ENCODE data around the gene ARHGEF38.
"Not testable (repeated sequence)": the region's sequence is repeated elsewhere in the genome, so short reads cannot be mapped to it uniquely, and the experiment has no call there.

The ARHGEF38 gene

DNA sequence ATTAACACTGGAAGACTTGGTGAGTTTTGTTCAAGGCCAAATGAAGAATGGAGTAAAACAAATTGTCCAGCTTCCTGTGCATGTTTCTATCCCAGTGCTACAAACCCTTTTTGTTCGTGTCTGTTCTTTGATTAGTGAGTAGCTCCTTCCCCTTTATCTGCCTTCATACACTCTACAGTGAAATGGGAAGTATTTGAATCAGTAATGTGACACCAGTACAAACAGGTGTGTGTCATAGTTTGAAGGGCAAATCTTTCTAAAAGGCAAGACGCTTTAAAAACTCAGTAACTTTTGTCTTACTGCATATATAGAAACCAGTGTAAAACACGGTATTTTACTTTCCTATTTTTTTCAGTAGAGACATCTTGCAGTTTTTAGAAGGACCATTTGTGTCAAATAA lies 5.9 kb downstream of the ARHGEF38 start:
- no peak for DNase-seq

DNA sequence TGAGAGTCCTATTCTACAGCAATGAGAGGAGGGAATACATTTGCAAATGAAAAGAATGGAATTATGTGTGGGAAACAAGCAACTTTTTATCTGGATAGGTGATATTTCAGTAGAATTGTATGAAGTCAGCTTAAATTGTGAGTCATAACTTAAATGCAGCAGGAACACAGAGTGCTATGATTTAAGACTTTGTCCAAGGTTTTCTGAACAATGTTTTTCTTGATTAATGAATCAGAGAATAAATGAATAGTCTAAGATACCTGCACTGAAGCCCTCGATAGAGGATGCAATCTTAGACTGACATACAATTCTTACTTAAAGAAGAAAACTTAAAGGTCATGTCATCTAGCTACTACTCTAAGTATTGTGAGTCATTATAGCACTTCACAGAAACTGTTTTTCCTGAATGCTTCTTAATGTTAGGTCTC lies 8.0 kb downstream of the ARHGEF38 start:
- DNase-seq = no peak

DNA sequence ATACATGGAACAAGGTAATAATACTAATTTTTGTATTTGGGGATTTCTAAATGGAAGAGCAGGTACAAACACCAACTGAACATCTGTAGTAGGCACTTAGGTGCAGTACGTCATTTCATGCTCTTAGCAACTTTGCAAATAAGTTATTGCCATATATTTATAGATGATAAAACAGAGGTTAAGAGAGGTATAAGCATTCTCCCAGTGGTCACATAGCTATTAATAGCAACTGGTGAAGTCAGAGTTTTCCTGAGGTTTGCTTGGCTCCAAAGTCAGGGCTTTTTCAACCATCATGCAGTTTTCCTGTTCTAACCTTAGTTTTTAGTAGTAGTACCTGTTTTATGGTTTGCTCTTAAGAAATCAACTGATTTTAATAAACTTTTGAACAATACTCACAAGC lies 10.9 kb downstream of the ARHGEF38 start:
- no peak for DNase-seq

DNA sequence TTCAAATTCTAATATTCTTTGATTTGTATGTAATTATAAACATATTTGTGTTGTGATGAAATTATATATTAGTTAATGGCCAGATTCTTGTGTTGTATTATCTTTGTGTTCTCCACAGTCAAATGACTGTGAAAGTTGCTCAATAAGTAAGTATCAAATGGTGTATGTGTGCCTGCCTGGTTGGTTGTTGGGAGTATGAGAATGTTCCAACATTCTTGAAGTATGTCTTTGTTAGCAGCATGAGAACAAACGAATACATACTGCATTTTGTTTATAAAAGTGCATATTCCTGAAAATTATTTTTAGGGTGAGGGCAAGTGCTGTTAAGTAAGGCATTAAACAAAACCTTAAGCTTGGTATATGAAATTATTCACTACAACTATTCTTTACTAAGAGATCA lies 16.2 kb downstream of the ARHGEF38 start:
- no peak for DNase-seq

DNA sequence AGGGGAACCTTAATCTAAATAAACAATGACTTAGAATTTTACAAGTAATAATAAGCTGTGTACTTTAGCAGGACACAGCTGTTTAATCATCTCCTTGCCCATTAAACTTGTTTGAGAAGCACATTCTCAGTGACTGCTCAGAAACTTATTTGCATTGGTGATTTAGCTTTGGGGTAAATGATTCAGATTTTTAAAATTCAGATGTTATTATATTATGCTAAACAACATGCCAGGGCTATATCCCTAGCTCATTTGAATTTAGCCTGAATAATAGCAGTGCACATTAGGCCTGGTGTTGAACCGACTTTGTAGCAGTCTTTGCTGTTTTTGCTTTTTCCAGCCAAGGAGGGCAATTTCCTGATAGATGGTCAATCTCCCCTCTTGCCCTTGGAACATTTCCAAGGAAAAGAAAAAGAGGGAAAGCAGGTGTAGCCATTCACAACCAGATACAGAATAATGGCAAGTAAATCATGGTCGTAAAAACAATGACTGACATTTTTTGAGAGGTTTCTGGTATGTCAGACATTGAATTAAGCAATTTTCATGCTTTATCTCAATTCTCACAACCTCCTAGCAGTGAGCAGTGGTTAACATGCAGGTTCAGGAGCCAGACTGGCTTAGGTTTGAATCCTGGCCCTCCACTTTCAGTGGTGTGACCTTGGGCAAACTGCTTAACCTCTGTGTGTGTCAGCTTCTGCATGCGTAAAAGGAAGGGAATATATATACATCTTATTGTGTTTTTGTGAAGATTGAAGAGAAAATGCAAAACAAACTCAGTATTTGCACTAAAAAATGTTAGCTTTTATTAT lies 16.8 kb downstream of the ARHGEF38 start:
- DNase-seq = no peak

DNA sequence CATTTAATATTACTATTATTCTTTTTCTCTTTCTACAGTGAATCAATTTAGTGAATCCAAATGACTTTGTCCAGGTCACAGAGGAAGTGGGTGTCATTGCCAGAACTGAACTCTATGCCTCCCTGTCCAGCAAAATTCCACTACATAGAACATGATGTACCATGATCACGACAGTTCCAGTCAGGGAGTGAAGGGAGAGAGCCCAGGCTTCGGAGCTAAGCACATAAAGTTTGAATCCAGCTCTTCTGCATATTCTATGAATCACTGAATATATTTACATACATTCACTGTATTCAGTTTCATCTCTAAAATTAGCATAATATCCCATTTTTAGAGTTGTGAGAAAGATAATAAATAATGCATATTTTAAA lies 17.4 kb downstream of the ARHGEF38 start:
- no peak for DNase-seq

DNA sequence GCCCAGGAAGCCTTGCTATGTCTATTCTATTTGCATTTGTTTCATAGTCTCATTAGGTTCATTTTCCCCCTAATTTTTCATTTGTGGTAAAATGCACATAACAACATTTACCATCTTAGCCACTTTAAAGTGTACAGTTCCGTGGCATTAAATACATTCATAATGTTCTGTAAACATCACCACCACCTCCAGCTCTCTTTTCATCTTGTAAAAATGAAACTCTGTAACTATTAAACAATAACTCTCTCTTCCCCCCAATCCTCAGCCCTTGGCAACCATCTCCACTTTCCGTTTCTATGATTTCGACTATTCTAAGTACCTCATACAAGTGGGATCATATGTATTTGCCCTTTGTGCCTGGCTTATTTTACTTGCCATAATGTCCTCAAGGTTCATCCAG lies 19.9 kb downstream of the ARHGEF38 start:
- DNase-seq = no peak

DNA sequence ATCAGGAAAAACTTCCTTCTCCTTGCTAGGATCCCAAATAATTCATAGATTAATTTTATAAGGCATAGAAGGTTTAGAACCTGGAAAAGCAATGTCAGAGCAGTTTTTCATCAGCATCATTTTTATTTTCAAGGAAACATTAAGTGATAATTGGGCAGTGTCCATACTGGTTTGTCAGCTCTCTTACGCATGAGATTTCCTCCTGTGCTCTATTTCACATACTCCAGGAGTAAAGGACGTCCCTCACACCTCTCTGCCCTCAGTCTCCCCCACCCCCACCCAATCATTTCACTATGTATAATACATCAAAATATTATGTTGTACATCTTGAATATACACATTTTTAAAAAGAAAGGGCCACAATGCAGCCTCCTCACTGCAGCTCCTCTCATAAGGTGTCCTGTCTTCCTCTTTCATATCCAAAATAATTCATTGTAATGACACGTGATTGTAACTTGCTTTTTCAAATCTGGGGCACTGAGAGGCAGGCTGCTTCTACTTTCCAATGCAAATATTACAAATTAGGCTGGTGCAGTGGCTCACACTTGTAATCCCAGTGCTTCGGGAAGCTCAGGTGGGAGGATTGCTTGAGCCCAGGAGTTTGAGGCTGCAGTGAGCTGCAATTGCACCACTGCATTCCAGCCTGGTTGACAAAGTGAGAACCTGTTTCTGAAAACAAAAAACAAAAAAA lies 34.4 kb downstream of the ARHGEF38 start:
- no peak for DNase-seq

DNA sequence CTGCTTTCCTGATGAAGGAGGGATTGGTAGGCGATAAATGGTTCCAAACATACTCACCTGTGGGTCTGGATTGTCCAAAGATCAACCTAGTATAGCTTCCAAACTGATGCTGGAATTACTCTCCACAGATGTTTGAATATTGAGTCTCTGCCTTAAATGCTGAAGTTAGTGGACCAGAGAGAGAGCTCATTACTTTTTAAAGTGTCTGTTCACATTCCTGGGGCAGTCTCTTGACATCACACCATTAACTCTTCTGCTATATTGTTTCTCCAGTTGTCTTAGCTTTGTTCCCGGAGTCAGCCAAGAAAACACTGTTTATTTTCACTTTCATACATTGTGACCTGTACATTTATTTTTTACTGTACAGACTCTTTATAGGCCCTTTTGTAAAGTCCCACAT lies 35.4 kb downstream of the ARHGEF38 start:
- no peak for DNase-seq

DNA sequence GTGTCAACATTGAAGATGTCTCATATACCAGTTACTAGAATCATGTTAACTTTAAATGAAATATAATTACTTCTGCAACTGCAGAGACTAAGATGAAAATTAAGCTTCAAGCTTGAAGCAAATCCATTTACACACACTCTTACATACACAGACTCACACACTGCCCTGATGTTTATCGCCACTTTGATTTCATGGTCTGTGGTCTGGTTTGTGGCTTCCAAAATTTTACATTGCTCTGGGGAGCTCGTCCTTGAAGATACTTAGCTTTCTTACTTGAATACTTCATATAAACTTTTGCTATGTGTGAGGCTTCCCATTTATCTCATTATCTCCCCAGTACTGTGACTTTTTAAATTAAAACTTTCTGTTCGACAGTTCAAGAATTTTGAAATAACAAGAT lies 35.8 kb downstream of the ARHGEF38 start:
- DNase-seq = no peak

DNA sequence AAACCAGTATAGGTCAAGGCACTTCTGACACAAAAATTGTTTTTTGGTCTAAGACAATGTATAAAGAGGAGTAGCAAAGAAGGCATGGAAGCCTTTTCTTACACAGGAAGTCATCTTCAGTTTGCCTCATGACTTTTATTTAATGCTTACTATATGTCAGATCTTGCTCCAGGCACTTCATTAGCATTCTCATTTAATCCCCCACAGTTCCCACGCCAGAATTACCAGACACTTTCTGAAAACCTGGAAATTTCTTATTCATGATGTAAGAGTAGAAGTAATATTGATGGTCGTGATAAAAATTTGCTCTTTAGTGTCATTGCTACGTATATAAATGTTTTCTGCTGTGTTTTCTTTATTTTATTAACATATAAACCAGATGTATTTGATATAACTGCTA lies 39.2 kb downstream of the ARHGEF38 start:
- DNase-seq = no peak

DNA sequence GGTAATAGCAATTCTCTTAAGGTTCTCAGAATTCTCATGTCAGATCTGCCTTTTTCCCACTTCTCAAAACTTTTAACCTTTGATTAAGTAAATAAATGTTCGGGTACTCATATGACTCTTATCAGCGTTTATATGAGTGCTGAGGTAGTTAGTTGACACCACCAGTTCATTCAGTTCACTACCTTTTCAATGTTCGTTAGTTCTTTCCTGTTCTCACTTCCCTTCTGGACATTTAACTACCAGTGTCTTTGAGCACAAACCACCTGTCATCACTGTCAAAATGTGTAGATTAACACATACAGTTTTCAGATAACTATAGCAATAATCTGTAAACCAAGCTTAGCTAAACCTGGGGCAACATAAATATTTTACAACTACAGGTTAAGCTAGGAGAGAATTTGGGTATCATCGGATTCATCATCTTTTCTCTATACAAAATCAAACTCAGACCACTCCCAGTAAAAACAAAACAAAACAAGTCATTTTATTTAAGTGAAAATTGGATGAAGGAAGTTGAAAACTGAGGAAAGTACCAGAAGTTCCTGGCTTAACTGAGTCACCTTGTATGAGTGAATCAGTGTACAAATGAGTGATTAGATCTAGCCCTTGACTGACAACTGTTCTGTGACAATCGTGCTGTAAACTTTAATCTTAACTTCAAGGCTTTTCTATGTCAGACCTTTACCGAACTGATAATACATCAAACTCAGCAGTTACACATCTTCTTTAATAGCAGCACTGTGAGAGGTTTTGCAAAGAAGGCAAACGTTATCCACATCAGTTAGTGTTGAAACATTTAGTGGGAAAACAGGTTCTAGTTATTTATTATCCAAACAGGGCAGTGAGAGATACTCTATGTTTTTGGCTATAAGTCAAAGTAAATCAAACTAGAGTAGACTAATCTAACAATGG lies 41.9 kb downstream of the ARHGEF38 start:
- DNase-seq = no peak

DNA sequence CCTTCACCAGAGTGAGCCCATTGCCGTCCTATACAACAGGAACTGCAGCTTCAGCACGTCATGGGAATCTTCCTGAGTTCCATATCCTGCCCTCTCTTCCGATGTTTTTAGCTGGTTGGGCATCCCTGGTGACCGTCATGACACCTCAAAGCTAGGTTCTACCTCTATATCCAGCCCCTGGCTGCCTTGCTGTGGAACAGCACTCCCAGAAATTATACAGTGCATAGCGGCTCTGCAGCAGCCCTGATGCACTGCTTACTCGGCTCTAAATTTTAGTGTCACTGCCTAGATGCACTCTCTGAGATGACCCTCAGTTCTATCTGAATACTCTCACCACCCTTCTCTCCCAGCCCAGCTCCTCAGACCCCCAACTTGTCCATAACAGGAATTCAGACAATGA lies 44.3 kb downstream of the ARHGEF38 start:
- DNase-seq = no peak

DNA sequence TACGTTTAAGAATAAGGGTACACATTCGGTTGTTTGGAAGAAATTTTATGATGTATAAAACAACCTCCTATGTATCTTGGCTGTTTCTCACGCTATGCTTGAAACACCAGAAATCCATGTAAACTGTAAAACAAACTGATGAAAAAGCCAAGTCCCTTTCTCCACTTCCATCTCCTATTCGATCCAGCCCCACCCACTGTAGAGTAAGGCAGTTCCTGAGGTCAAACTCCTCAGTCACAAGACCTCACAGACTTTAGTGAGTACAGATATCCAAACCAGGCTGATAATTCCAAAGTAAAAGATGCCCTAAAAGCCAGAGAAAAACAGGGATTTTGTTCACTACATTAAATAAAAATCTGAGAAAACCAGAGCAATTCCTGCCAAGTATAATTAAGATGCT lies 45.6 kb downstream of the ARHGEF38 start:
- no peak for DNase-seq

DNA sequence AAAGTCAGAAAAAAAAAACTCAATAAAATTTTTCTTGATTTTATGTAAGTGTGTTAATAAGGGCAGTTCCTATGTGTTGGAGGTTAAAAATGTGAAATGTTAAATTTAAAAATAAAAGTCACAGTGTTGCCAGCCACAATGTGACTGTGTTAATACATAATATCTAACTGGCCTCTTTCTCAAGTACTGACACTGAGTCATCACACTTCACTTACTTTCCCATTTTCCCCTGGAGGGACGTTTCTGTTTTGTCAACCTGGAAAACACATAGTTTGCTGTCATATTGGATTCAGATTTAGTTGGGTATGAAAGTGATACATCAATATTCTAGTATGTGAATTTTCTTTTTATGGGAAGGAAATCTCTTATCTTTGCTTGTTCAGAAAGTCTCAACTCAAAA lies 46.4 kb downstream of the ARHGEF38 start:
- no peak for DNase-seq

DNA sequence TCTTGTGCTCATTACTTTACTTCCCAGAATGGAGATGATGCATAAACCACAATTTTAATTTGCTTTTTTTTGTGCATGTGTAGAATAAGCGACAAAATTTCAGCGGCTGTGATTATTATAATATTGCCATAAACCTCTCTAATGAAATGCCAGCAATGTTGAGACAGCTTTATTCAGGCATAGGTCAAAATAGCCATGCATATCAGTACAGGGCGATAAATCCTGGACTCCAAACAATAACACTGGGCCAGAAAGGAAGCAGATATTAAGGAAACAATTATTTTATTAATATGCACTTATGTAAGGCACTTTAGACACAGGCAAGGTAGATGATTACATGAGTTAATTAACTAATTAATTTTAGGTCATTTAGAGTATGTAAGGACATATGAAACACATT lies 47.1 kb downstream of the ARHGEF38 start:
- no peak for DNase-seq

DNA sequence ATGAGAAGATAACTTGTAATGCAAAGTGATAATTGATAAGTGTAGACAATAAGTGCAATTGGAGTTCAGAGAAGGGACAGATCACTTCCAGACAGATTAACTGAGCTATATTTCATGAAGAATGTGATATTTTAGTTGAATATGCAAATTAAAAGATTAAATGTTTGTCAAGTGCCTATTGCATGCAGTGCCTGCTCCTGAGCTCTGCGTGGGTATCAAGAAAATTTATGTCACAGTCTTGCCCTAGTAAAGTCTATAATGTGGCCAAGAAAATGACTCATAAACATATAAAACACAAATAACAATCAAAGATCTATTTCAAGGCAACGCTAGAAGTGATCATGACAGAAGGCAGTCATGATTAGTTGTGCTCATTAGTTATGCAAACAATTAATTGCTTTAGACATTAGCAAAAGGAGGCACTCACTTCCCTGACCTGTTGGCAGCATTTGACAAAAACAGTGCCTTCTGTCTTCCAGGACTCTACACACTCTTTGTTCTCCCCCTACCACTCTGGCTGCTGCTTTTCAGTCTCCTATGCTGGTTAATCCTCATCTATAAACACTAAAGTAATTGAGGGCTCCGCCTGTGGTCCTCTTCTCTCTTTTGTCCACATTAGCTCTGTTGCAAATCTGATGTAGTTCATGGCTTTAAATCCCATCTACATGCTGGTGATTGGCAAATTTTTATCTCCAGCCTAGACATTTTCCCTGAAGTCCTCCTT lies 47.7 kb downstream of the ARHGEF38 start:
- no peak for DNase-seq

DNA sequence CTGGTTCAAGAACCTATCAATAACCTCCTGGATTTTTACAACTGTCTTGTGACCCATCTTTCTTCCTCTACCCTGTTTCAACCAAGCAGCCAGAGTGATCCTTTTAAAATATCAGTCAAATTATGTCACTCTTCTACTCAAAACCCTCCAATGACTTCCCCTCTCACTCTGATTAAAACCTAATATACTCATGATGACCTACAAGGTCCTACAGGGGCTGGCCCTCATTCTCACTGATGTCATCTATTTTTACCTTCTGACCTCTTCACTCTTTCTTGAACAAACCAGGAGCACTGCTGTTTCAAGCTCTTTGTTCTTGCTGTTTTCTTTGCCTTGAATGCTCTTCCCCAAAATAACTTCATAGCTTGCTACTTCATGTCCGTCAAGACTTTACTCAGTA lies 48.5 kb downstream of the ARHGEF38 start:
- no peak for DNase-seq

DNA sequence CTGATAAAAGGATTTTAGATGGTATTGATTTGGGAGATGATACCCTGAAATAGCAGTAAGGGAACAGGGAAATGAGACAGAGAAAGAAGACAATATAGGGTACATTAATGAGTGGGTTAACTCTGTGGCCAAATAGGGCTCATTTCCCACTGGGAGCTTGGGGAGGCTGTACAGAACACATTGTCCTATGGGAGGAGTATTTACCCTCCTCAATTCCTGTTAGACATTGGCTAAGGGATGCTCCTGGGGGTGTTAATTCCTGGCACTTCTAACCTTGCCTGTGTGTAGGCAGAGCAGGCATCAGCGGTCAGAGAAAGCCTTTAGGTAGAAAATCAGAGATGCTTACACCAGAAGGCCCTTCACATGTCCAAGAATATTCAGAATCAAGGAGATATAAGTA lies 49.0 kb downstream of the ARHGEF38 start:
- no peak for DNase-seq

DNA sequence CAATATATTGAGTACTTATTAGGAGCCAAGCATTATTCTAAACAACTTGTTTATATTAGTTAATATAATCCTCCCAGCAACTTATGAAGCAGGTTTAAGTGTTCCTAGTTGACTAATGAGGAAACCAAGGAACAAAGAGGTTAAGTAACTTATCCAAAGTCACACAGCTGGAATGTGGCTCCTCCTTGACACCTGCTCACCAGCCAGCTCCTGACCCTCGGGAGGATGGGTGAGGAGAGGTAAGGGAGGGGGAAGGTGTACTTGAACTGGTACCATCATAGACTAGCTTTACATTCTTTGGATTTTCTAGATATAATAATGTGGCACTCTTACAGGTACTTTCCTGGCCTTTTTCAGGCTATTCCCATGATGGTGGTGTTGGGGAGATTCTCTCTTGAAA lies 50.7 kb downstream of the ARHGEF38 start:
- DNase-seq = no peak

DNA sequence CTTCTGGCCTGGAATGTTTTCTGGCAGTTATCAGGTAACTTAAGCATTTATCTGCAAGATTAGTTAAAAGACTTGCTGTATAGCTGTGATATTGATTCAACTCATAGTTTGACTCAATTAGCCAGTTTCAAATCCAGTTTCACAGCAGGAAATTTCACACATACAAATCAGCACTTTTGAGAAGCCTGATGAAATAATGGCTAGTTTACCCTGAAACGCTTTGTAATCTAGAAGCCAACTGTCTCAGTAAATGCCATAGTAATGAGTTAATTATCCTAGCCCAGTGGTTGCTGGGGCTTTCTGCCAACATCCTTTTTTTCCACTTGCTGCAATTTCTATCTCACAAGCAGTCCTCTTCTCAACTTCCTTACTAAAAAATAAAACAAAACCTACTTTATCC lies 53.1 kb downstream of the ARHGEF38 start:
- no peak for DNase-seq

DNA sequence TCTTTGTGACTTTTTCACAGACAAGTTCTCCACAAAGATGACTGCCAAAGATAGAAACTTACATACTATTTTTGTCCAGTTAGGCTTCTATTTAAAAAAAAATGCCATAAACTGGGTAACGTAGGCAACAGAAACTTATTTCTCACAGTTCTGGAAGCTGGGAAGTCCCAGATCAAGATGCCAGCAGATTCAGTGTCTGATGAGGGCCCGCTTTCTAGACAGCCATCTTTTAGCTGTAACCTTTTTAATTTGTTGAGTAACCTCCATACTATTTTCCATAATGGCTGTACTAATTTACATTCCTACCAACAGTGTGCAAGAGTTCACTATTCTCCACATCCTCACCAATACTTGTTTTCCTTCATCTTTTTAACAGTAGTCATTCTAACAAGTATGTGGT lies 55.5 kb downstream of the ARHGEF38 start:
- no peak for DNase-seq

DNA sequence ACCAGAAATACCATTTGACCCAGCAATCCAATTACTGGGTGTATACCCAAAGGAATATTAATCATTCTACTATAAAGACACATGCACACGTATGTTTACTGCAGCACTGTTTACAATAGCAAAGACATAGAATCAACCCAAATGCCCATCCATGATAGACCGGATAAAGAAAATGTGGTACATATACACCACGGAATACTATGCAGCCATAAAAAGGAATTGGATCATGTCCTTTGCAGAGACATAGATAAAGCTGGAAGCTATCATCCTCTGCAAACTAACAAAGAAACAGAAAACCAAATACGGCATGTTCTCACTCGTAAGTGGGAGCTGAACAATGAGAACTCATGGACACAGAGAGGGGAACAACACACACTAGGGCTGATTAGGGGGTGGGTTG lies 57.4 kb downstream of the ARHGEF38 start:
- DNase-seq = not testable (repeated sequence)

Data from stimulated activated CD8-positive, alpha-beta memory T cell treated with anti-CD3 and anti-CD28 coated beads, Interleukin-4, amount 100 ng/mL, for 48 hours (primary cell).